IPS-15b (cell line): ENCODE results near the gene AHR.
"Not testable (repeated sequence)": the region's sequence is repeated elsewhere in the genome, so short reads cannot be mapped to it uniquely, and the experiment has no call there.

ENCODE experiments used
- H3K27me3 ChIP-seq: one replicate; pipeline ENCODE4 v1.6.1; 2013; ENCODE audit warnings: low read length; ENCODE audit not compliant: control insufficient read depth, insufficient read depth
- H3K36me3 ChIP-seq: one replicate; pipeline ENCODE4 v1.6.1; 2013; ENCODE audit warnings: low read length; ENCODE audit not compliant: control insufficient read depth, insufficient read depth
- H3K4me1 ChIP-seq: one replicate; pipeline ENCODE4 v1.6.1; 2013; ENCODE audit warnings: mild to moderate bottlenecking, low read length; ENCODE audit not compliant: control insufficient read depth, insufficient read depth
- H3K4me3 ChIP-seq: one replicate; pipeline ENCODE4 v1.5.1; 2013; ENCODE audit warnings: low read depth, low read length
- H3K9ac ChIP-seq: one replicate; pipeline ENCODE4 v1.6.1; 2013; ENCODE audit warnings: low read depth, mild to moderate bottlenecking, low read length
- H3K9me3 ChIP-seq: one replicate; pipeline ENCODE4 v1.6.1; 2013; ENCODE audit warnings: mild to moderate bottlenecking, low read length; ENCODE audit not compliant: control insufficient read depth, insufficient read depth

Gene AHR

DNA sequence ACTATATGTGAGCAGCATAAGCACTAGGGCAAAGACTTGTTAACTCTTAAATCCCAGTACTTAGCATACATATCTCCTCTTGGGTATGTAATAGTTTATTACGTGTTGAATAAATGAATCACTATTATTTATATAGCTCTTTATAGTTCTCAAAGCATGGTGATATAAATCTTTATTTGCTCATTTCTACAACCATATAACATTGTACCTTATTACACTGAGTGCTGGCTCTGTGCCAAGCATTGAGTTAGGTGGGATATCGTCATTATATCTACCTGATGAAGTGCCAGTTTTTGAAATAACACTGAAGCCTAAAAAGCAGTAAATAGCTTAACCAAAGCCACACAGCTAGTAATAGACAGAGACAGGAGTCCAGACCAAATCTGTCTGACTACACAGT is 27.9 kb downstream of the AHR start:
- Histone ChIP-seq H3K9ac (no peak overlapping the region), H3K4me3 (no peak overlapping the region), H3K9me3 (no peaks in the 10 kb centered on the region), H3K4me1 (no peaks in the 10 kb centered on the region), H3K36me3 (no peaks in the 10 kb centered on the region), H3K27me3 (no peaks in the 10 kb centered on the region)

DNA sequence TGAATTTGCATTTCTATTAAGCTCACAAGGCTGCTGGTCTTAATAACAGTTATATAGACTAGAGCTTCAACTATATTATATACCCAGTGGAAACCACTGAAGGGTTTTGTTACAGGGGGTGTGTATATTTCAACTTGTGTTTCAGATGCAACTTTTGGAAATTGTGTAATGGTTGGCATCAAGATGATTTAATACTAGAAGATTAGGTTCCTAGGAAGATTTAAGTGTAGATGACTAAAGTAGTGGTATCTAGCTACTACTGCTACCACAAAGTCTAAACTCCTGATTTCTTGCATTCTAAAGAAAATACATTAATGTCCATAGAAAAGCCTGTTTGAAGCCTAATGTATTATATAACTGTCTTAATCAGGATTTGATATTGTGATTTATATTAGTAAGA is 30.2 kb downstream of the AHR start:
- no peaks in the 10 kb centered on the region for H3K9me3 ChIP-seq
- no peaks in the 10 kb centered on the region for H3K4me1 ChIP-seq
- H3K4me3 ChIP-seq = no peak overlapping the region
- no peaks in the 10 kb centered on the region for H3K36me3 ChIP-seq
- no peak overlapping the region for H3K9ac ChIP-seq
- H3K27me3 ChIP-seq = no peaks in the 10 kb centered on the region

DNA sequence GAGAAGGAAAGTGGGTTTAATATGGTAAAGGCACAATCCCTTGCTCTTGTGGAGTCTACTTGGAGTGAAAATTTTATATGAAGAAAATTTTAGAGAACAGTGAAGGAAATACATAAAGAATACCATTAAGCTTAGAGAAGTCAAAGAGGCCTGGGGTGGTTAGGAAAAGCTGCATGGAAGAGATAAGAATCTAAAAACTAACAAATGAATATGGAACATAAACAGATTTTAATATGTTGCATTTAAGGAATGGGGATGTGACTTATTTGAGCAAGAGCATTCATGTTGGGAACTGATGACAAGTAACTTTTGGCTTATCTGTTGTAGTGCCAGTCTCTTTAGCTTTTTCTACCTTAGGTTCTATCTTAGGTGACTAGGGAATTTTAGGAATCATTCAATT is 31.0 kb downstream of the AHR start:
- Histone ChIP-seq H3K9ac (no peak overlapping the region), H3K27me3 (no peaks in the 10 kb centered on the region), H3K36me3 (no peaks in the 10 kb centered on the region), H3K4me3 (no peak overlapping the region), H3K9me3 (no peaks in the 10 kb centered on the region), H3K4me1 (no peaks in the 10 kb centered on the region)

DNA sequence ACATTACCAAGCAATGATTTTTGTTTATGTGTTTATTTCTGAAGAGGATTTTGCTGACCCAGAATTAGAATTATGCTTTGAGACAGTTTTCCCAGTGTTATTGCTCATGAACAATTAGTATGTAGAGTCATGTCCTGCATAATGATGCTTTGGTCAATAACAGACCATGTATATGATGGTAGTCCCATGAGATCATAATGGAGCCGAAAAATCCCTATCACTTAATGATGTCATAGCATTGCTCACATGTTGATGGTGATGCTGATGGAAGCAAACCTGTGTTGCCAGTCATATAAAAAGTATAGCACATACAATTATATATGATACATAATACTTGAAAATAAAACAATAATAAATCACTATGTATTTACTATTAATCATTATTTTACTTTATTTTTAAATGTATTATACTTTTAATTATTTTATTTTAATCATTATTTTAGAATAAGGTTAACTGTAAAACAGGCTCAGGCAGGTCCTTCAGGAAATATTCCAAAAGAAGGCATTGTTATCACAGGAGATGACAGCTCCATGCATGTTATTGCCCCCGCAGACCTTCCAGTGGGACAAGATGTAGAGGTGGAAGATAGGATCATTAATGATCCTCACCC is 33.5 kb downstream of the AHR start:
- no peaks in the 10 kb centered on the region for H3K4me1 ChIP-seq
- no peaks in the 10 kb centered on the region for H3K27me3 ChIP-seq
- H3K36me3 ChIP-seq = no peaks in the 10 kb centered on the region
- no peak overlapping the region for H3K9ac ChIP-seq
- H3K9me3 ChIP-seq = no peaks in the 10 kb centered on the region
- no peak overlapping the region for H3K4me3 ChIP-seq

DNA sequence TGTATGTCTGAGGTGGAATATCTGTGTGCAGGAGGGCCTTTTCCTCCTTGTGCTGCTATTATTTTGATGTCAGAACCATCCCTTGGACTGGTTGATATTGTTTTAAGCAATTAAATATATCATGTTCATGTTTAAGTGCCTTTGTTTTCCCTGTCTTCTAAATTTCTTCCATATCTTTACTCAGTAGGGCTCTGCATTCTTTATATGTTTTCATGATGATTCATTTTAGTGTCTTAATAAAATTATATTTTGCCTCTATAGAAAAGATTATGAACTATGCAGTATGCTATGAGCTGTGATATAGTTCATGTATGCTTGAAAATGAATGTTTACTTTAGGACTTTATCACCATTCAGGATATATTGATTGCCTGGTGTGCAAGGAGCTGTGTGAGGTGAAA is 34.8 kb downstream of the AHR start:
- no peaks in the 10 kb centered on the region for H3K9me3 ChIP-seq
- H3K27me3 ChIP-seq = no peaks in the 10 kb centered on the region
- H3K4me3 ChIP-seq = no peak overlapping the region
- no peak overlapping the region for H3K9ac ChIP-seq
- H3K4me1 ChIP-seq = no peaks in the 10 kb centered on the region
- no peaks in the 10 kb centered on the region for H3K36me3 ChIP-seq

DNA sequence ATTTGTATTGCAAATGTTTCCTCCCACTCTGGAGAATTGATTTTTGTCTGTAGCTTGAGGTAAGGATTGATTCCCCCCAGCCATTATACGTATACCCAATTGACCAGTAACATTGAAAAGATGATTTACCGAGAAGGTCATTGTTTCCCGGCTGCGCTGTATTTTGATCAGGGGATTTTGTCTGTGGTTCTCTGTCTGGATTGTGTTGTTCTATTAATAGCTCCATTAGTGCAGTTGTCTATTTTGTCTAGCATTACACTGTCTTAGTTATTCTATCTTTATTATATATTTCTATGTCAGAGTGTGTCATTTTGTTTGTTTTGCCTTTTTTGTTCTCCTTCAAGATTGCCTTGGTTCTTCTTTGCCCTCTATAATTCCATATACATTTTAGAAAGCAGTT is 37.7 kb downstream of the AHR start:
- H3K4me3 ChIP-seq = no peak overlapping the region
- no peaks in the 10 kb centered on the region for H3K36me3 ChIP-seq

DNA sequence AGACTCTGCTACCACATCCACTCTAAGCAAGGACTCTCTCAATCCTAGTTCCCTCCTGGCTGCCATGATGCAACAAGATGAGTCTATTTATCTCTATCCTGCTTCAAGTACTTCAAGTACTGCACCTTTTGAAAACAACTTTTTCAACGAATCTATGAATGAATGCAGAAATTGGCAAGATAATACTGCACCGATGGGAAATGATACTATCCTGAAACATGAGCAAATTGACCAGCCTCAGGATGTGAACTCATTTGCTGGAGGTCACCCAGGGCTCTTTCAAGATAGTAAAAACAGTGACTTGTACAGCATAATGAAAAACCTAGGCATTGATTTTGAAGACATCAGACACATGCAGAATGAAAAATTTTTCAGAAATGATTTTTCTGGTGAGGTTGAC is 40.7 kb downstream of the AHR start:
- no peak overlapping the region for H3K9ac ChIP-seq
- H3K4me3 ChIP-seq = no peak overlapping the region
- no peaks in the 10 kb centered on the region for H3K36me3 ChIP-seq
- no peaks in the 10 kb centered on the region for H3K9me3 ChIP-seq
- no peaks in the 10 kb centered on the region for H3K27me3 ChIP-seq
- H3K4me1 ChIP-seq = peaks cover 13% of the 10 kb centered on the region

More for the DNA sequence above, 37.7 kb downstream of the AHR start:
- no peak overlapping the region for H3K9ac ChIP-seq
- H3K4me1 ChIP-seq = peaks cover 10% of the 10 kb centered on the region
- no peaks in the 10 kb centered on the region for H3K27me3 ChIP-seq
- no peaks in the 10 kb centered on the region for H3K9me3 ChIP-seq

DNA sequence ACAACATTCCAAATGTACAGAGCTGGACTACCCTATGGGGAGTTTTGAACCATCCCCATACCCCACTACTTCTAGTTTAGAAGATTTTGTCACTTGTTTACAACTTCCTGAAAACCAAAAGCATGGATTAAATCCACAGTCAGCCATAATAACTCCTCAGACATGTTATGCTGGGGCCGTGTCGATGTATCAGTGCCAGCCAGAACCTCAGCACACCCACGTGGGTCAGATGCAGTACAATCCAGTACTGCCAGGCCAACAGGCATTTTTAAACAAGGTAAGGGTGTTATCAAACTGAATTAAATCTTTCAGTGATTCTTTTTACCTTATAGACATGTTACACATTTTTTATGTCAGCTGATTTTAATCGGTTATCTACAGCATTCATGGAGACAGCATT is 41.5 kb downstream of the AHR start:
- H3K27me3 ChIP-seq = no peaks in the 10 kb centered on the region
- H3K9ac ChIP-seq = no peak overlapping the region
- no peaks in the 10 kb centered on the region for H3K36me3 ChIP-seq
- H3K9me3 ChIP-seq = no peaks in the 10 kb centered on the region
- no peak overlapping the region for H3K4me3 ChIP-seq
- H3K4me1 ChIP-seq = peaks cover 13% of the 10 kb centered on the region

DNA sequence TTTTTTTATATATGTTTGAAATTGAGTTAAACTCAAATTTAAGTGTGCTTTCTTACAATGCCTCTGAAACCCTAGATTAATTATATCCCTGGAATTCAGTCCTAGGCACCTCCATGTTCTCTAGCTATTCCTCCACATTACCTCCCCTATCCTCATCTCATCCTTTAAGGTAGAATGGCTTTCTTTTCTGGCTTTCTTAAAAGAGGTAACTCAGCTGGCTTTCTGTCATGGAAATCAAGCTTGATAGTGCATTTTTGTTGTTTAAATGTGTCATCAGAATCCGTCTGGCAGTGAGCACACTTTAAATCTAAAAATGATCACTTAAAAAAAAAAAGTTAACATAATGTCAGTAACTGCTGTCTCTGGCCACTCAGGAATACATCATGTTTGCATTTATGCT is 42.2 kb downstream of the AHR start:
- no peaks in the 10 kb centered on the region for H3K27me3 ChIP-seq
- no peaks in the 10 kb centered on the region for H3K36me3 ChIP-seq
- peaks cover 13% of the 10 kb centered on the region for H3K4me1 ChIP-seq
- H3K9ac ChIP-seq = no peak overlapping the region
- no peak overlapping the region for H3K4me3 ChIP-seq
- H3K9me3 ChIP-seq = no peaks in the 10 kb centered on the region

DNA sequence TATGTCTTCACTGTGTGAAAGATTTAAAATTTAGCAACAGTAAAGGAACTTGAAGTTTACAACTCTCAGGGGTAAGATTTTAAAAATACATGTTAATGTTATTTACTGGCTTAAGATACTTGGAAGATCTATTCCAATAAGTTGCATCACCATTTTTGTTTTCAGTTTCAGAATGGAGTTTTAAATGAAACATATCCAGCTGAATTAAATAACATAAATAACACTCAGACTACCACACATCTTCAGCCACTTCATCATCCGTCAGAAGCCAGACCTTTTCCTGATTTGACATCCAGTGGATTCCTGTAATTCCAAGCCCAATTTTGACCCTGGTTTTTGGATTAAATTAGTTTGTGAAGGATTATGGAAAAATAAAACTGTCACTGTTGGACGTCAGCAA is 44.3 kb downstream of the AHR start:
- Histone ChIP-seq H3K27me3 (no peaks in the 10 kb centered on the region), H3K9me3 (no peaks in the 10 kb centered on the region), H3K36me3 (no peaks in the 10 kb centered on the region), H3K4me3 (no peak overlapping the region), H3K9ac (no peak overlapping the region), H3K4me1 (peaks cover 13% of the 10 kb centered on the region)

DNA sequence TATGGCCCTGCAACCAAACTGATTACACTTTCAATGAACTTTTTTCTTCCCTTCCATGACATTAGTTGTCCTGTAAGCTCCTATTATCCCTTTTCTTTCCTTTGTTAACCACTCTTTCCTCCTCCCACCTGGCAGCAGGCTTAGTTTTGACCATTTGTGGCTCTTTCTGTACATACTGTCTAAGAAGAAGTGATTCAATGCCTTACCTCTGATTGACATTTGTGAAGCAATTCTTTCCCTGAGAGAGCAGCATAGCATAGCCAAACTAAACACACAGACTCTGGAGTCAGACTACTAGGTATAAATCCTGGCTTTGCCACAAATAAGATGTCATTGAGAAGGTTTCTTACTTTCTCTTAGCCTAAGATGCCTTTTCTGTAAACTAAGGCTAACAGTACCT is 48.9 kb downstream of the AHR start:
- no peaks in the 10 kb centered on the region for H3K4me1 ChIP-seq
- H3K36me3 ChIP-seq = no peaks in the 10 kb centered on the region
- H3K9me3 ChIP-seq = no peaks in the 10 kb centered on the region
- H3K9ac ChIP-seq = no peak overlapping the region
- H3K27me3 ChIP-seq = no peaks in the 10 kb centered on the region
- H3K4me3 ChIP-seq = no peak overlapping the region

DNA sequence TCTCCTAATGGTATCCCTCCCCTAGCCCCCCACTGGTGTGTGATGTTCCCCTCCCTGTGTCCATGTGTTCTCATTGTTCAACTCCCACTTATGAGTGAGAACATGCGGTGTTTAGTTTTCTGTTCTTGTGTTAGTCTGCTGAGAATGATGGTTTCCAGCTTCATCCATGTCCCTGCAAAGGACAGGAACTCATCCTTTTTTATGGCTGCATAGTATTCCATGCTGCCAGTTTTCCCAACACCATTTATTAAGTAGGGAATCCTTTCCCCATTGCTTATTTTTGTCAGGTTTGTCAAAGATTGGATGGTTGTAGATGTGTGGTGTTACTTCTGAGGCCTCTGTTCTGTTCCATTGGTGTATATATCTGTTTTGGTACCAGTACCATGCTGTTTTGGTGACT is 50.5 kb downstream of the AHR start:
- not testable (repeated sequence) for H3K9ac ChIP-seq, H3K36me3 ChIP-seq, H3K4me1 ChIP-seq, H3K9me3 ChIP-seq, H3K4me3 ChIP-seq, H3K27me3 ChIP-seq

DNA sequence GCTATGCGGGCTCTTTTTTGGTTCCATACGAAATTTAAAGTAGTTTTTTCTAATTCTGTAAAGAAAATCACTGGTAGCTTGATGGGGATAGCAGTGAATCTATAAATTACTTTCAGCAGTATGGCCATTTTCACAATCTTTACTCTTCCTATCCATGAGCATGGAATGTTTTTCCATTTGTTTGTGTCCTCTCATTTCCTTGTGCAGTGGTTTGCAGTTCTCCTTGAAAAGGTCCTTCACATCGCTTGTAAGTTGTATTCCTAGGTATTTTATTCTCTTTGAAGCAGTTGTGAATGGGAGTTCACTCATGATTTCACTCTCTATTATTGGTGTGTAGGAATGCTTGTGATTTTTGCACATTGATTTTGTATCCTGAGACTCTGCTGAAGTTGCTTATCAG is 51.9 kb downstream of the AHR start:
- not testable (repeated sequence) for H3K4me1 ChIP-seq, H3K27me3 ChIP-seq, H3K36me3 ChIP-seq, H3K9me3 ChIP-seq, H3K9ac ChIP-seq, H3K4me3 ChIP-seq
